Loucy (cell line): Measurements from ENCODE around the gene ADCYAP1.

Source experiments
- H2AFZ ChIP-seq: fragments of 200-600 bp; sonication (generic); 2 replicates; pipeline ENCODE4 v1.6.0; 2016; ENCODE audit warnings: antibody characterized with exemption, mild to moderate bottlenecking, low read length, moderate library complexity
- H3F3A ChIP-seq: fragments of 200-600 bp; 2 replicates; pipeline ENCODE4 v1.6.0; 2016; ENCODE audit warnings: antibody characterized with exemption, low read depth, mild to moderate bottlenecking
- H3K27me3 ChIP-seq: fragments of 200-600 bp; sonication (generic); 2 replicates; pipeline ENCODE4 v1.6.1; 2014; ENCODE audit warnings: low read length, mild to moderate bottlenecking; ENCODE audit not compliant: insufficient read depth, poor library complexity, severe bottlenecking
- H3K36me3 ChIP-seq: fragments of 200-600 bp; sonication (generic); 2 replicates; pipeline ENCODE4 v1.6.1; 2016; ENCODE audit warnings: low read length; ENCODE audit not compliant: insufficient read depth
- H3K4me1 ChIP-seq: fragments of 200-600 bp; sonication (generic); 2 replicates; pipeline ENCODE4 v1.5.1; 2014; ENCODE audit warnings: low read length, mild to moderate bottlenecking; ENCODE audit not compliant: insufficient read depth, poor library complexity, severe bottlenecking
- H3K4me2 ChIP-seq: fragments of 200-600 bp; sonication (generic); 2 replicates; pipeline ENCODE4 v1.6.0; 2014; ENCODE audit warnings: antibody characterized with exemption, low read length, low read depth, mild to moderate bottlenecking; ENCODE audit not compliant: poor library complexity, severe bottlenecking
- H3K4me3 ChIP-seq: fragments of 200-600 bp; sonication (generic); 2 replicates; pipeline ENCODE4 v1.5.1; 2014; ENCODE audit warnings: low read length, mild to moderate bottlenecking, mixed read lengths; ENCODE audit not compliant: poor library complexity, severe bottlenecking
- H3K79me2 ChIP-seq: fragments of 200-600 bp; sonication (generic); 2 replicates; pipeline ENCODE4 v1.6.1; 2014; ENCODE audit warnings: low read length; ENCODE audit not compliant: insufficient read depth
- H3K9ac ChIP-seq: fragments of 200-600 bp; sonication (generic); 2 replicates; pipeline ENCODE4 v1.6.0; 2014; ENCODE audit warnings: mild to moderate bottlenecking, low read depth, low read length, moderate library complexity; ENCODE audit not compliant: poor library complexity, severe bottlenecking
- H3K9me2 ChIP-seq: fragments of 200-600 bp; sonication (generic); replicated peaks from 2 replicates; pipeline ENCODE4 v1.6.1; 2016; ENCODE audit warnings: low read depth, low read length, mixed read lengths
- H3K9me3 ChIP-seq: fragments of 200-600 bp; sonication (generic); 2 replicates; pipeline ENCODE4 v1.6.1; 2014; ENCODE audit warnings: mild to moderate bottlenecking, antibody characterized with exemption, low read length, low read depth; ENCODE audit not compliant: insufficient read depth
- H4K20me1 ChIP-seq: fragments of 200-600 bp; sonication (generic); 2 replicates; pipeline ENCODE4 v1.6.0; 2014; ENCODE audit warnings: antibody characterized with exemption, low read length, mild to moderate bottlenecking; ENCODE audit not compliant: insufficient read depth, poor library complexity, severe bottlenecking
- CTCF ChIP-seq: fragments of 200-600 bp; sonication (generic); conservative IDR thresholded peaks from 2 replicates; pipeline ENCODE4 v1.5.1; 2014; ENCODE audit warnings: mild to moderate bottlenecking, antibody characterized with exemption, low read length
- EZH2phosphoT487 ChIP-seq: fragments of 200-600 bp; IDR thresholded peaks from 2 replicates; pipeline ENCODE4 v1.6.1; 2018; ENCODE audit warnings: antibody characterized with exemption, mild to moderate bottlenecking, moderate library complexity, borderline replicate concordance

ADCYAP1 gene

GRCh38 chr18:923144-923866 lies 18.6 kb downstream of the ADCYAP1 start:
- TF ChIP-seq CTCF = no peak
- TF ChIP-seq EZH2phosphoT487 = no peak
- Histone ChIP-seq H3K9ac (no peak overlapping the region), H2AFZ (no peak overlapping the region), H3K4me3 (no peak overlapping the region), H3K27me3 (no peaks in the 10 kb centered on the region), H3K4me2 (no peak overlapping the region), H3K36me3 (no peaks in the 10 kb centered on the region), H3F3A (no peaks in the 10 kb centered on the region), H4K20me1 (no peaks in the 10 kb centered on the region), H3K79me2 (no peaks in the 10 kb centered on the region), H3K9me3 (no peaks in the 10 kb centered on the region), H3K4me1 (peaks cover 8% of the 10 kb centered on the region), H3K9me2 (no peaks in the 10 kb centered on the region)

DNA sequence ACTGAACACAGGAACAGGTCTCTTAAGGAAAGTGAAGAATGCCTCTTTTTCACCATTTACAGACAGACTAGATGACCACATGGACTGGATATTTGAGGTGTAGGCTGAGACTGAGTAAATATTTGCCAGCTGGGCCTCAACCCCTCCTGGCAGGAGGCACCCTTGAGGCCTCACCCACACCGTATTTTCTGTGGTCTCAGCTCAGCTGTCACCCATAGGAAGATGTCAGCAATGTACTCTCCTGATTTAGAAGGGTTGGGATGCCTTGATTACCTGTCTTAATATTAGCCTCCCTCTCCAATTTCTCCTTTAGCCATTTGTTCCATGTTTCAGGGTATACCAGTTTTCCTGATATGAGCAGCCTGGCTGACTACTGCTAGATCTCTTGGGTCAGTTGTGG lies 20.3 kb downstream of the ADCYAP1 start:
- Histone ChIP-seq H3F3A (no peaks in the 10 kb centered on the region), H3K4me1 (no peaks in the 10 kb centered on the region), H3K4me3 (no peak overlapping the region), H3K36me3 (no peaks in the 10 kb centered on the region), H3K9ac (no peak overlapping the region), H3K27me3 (no peaks in the 10 kb centered on the region), H3K79me2 (no peaks in the 10 kb centered on the region), H3K9me3 (no peaks in the 10 kb centered on the region), H3K4me2 (no peak overlapping the region), H3K9me2 (no peaks in the 10 kb centered on the region), H4K20me1 (no peaks in the 10 kb centered on the region), H2AFZ (no peak overlapping the region)
- no peak for TF ChIP-seq EZH2phosphoT487
- TF ChIP-seq CTCF = no peak

DNA sequence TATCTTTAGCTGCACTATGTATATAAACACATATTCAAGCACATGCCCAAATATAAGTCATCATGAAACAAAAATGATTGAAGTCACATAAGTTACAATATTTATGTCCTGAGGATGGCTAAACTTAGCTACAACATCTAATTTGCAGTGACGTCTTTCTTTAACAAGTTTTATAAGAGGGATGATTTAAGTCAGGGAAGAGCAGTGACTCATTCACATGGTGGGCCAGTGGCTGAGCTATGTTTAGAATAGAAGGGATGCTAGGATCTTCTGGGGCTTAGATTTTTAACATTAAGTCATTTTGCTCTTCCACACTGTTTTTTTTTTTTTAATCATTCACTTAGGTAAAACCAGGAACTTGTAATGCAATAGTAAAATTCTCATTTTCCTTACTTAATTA lies 22.3 kb downstream of the ADCYAP1 start:
- Histone ChIP-seq H2AFZ (no peak overlapping the region), H3K4me3 (no peak overlapping the region), H3K4me1 (no peaks in the 10 kb centered on the region), H3K79me2 (no peaks in the 10 kb centered on the region), H3K9ac (no peak overlapping the region), H3K27me3 (no peaks in the 10 kb centered on the region), H3K9me2 (no peaks in the 10 kb centered on the region), H3F3A (no peaks in the 10 kb centered on the region), H3K4me2 (no peak overlapping the region), H3K9me3 (no peaks in the 10 kb centered on the region), H4K20me1 (no peaks in the 10 kb centered on the region), H3K36me3 (no peaks in the 10 kb centered on the region)
- no peak for TF ChIP-seq EZH2phosphoT487
- no peak for TF ChIP-seq CTCF
